Measurements from ENCODE around the gene DCC.

DNA sequence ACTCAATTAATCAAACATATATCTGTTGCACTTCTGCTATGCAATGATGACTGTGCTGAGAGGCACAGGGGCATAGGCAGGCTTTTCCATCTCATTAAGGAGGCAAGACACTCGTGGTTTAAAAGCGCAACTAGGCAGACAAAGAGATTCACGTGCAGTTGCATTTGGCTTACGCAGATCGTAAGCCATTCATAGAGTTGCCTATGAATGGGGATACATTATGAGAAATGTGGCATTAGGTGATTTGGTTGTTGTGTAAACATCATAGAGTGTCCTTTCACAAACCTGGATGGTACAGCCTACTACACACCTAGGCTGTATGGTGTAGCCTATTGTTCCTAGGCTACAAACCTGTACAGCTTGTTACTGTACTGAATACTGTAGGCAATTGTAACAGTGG, 284.7 kb downstream of the DCC start:
- TF ChIP-seq, protein P1, sequence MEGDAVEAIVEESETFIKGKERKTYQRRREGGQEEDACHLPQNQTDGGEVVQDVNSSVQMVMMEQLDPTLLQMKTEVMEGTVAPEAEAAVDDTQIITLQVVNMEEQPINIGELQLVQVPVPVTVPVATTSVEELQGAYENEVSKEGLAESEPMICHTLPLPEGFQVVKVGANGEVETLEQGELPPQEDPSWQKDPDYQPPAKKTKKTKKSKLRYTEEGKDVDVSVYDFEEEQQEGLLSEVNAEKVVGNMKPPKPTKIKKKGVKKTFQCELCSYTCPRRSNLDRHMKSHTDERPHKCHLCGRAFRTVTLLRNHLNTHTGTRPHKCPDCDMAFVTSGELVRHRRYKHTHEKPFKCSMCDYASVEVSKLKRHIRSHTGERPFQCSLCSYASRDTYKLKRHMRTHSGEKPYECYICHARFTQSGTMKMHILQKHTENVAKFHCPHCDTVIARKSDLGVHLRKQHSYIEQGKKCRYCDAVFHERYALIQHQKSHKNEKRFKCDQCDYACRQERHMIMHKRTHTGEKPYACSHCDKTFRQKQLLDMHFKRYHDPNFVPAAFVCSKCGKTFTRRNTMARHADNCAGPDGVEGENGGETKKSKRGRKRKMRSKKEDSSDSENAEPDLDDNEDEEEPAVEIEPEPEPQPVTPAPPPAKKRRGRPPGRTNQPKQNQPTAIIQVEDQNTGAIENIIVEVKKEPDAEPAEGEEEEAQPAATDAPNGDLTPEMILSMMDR (IDR thresholded peaks at IDR 0.05), result no peak
- TF ChIP-seq POLR2A (IDR thresholded peaks at IDR 0.05), result no peak

All from body of pancreas (tissue), 4 donors.